Measurements from ENCODE around the gene MED12L.

MED12L gene

GRCh38 chr3:151432616-151433372, 347.3 kb downstream of the MED12L start:
- DNase-seq: no peak

DNA sequence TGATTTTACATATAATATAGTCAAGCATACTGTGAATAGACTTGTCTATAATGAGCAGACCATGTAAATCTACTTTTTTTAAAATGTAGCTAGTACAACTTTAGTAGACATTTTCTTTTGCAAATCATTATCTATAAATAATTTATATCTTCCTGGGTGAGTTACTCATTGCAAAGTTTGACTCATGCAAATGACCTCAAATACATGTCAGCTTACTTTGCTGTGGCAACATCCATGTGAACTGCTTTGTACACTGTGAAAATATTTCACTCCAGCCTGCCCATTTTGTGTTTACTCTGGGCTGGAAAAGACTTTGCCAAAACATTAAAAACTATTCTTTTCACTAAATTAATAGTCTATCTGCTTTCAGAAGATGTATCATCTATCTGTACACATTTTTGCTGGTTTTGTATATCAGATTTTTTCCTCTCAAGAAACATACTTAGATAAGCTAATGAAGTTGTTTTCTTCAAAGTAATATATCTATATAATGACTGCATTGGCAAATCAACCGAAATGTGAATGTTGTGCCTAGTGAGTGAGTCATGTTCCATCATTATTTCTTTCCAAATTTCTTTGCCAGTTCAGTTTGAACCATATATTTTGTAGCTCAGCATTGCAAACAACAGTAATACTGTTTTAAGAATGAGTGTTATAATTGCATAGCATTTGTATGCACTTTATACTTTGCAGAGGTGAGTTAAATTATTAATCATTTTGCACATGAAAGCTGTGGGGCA, 348.9 kb downstream of the MED12L start:
- no peak for DNase-seq

- no peak for DNase-seq
Observed at GRCh38 chr3:151436675-151437446, 351.4 kb downstream of the MED12L start.

DNA sequence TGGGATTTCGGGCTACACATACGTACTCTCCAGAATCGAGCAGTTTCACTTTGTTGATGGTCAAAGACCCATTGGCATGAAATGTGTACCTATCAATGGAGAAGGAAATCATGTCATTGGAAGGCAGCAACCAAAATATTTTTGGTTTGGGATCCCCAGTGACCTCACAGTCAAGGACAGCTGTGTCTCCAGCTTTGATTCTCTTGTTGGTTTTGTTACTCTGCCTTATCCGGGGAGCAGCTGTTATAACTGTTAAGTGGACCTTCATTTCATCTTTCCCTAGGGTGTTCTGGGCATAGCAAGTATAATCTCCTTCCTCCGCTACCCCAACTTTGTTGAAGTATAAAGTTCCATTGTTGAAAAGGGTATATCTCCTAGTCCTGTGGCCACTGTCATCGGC, 352.4 kb downstream of the MED12L start:
- DNase-seq: no peak

GRCh38 chr3:151439652-151440125, 354.2 kb downstream of the MED12L start:
- peak; percentile 53 for DNase-seq

DNA sequence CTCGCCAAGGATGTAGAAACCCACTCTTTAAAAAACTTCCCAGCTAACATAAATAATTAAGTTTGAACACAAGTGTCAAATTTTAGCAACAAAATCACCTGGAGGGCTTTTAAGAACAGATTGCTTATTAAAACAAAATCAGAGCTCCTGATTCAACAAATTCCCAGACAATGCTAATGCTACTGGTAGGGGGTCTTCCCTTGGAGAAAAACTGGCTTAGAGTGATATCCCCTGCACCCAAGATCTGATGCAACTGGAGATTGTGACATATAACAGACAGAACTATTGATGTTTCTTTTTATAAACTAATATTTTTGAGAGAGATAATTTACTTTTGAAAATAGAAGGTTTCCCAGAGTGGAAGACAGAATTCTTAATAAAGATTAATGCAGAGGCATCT, 355.5 kb downstream of the MED12L start:
- DNase-seq: no peak

- DNase-seq: no peak
Observed at GRCh38 chr3:151443583-151443982, 358.1 kb downstream of the MED12L start.

GRCh38 chr3:151445273-151446001, 360.0 kb downstream of the MED12L start:
- no peak for DNase-seq

GRCh38 chr3:151446002-151446340, 360.5 kb downstream of the MED12L start:
- DNase-seq: no peak

- no peak for DNase-seq
Observed at GRCh38 chr3:151452368-151452767, 366.9 kb downstream of the MED12L start.

DNA sequence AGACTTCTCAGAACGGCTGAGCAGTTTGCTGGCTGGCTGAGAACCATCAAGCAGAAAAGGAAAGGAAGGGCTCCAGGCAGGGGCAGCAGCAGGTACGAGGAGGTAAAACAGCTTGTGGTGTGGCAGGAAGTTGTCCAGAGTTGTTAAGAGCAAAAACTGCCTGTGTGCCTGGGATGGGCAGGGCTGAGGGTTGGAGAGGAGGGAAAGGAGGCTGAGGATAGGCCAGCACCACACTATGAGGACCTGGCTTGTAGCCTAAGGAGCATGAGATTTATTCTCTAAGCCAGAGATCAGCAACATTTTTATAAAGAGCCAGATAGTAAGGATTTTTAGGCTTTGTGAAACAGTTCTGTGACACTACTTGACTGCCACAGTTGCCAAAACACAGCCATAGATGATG, 367.4 kb downstream of the MED12L start:
- DNase-seq: no peak

DNA sequence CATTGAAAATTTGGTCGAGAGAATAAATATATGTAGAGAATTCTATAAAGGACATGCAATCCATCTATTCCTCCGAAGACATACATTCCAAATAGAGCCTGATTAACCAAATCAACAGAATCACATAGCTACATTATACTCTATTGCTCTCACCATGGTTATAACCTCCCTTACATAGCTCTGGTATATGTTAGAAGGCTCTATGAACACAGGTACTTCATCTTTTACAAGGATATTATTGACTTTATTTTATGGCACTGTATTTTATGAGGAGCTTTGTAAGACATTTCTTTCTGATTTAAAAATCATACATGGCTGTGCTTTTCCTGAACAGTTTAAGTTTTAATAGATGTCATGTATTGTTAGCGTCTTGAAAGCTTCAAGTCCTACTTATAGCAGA, 370.6 kb downstream of the MED12L start:
- no peak for DNase-seq

- no peak for DNase-seq
Observed at GRCh38 chr3:151459358-151459757, 373.9 kb downstream of the MED12L start.

DNA sequence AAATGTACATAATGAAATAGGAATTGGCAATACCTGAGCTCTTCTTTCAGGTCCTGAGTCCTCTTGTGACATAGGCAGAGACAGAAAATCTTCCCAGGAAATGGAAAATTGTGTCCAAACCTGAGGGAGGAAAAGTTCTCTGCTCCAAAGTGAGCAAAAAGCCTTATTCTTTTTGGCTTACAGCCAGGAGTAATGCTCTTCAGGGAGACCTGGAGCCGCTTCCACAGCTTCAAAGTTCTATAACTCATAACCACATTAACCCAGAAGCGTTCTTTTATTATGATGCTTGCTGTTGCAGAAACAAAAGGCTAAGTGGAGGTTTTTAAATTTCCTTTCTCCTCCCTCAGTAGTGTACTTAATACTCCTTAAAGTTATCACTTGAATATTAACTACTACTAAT, 374.8 kb downstream of the MED12L start:
- DNase-seq: peak; percentile 17

DNA sequence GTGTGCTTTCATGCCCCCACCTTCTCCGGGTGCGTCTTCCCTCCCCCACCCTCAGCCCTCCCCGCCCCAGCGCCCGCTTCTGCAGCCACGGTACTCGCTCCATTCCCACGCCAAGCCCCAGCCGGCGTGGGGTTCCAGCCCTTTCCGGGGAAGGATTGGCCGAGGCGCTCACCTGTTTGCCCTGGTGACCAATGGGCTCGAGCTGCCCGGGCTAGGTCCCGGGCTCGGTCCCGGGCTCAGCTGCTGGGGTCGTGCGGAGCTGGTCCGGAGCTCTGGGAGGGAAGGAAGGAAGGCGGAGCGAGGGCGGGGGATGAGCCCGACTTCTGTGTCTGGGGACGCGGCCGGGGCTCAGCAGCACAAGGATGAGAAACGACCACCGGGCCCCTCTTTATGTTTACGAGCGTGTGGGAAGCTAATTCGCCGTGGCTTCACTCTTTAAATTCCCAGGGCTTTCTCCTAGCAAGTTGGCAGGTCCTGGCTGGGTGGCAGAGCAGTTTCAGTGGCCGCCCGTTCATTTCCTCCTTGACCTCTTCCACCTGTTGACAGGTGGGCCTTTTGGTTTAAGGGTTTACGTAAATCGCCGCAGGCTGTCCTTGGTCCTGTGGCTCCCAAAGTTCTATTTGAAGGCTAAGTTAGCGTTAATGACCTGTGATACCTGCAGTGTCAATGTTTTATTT, 375.4 kb downstream of the MED12L start, which contains the start of gene IGSF10:
TSS of gene IGSF10 (minus strand) at position 288 of the 677 bp plus-strand sequence. CDS start 2,352 bp downstream, outside the sequence.
- DNase-seq: peak; percentile 60

GRCh38 chr3:151462278-151462780, 376.9 kb downstream of the MED12L start:
- no peak for DNase-seq

DNA sequence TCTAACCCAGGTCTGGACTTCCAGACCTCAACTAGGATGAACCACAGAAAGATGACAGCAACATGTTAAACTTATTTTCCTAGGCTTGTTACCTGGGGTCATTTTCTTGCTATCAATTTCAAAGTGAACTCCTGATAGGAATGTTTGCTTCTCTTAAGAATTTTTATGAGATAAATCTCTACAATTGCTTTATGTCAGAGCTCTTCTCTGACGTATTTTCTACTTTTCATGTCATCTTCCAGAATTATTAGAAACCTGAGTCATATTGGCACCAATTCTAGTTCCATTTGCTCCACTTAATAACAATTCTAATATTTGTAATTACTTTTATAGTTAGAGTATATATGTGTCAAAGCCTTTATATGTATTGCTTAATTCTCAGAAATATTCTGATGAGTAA, 377.5 kb downstream of the MED12L start:
- no peak for DNase-seq

DNA sequence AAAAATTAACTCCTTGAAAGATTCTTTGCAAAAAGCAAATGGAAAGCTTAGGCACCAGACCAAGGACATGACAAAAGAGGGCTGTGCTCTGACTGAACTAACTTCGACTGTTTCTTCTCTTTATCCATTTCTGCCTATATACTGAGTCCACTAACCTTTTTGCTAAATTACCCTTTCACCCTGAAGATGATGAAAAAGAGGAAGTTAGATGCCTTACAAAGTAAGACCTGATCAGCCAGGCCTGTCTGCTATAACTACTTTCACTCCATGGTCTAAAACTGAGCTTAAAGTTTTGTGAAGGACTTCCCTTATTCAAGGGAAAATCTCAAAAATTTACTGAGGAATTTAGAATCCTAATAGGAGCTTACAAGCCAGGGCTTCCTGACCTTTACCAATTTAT, 381.6 kb downstream of the MED12L start:
- no peak for DNase-seq

DNA sequence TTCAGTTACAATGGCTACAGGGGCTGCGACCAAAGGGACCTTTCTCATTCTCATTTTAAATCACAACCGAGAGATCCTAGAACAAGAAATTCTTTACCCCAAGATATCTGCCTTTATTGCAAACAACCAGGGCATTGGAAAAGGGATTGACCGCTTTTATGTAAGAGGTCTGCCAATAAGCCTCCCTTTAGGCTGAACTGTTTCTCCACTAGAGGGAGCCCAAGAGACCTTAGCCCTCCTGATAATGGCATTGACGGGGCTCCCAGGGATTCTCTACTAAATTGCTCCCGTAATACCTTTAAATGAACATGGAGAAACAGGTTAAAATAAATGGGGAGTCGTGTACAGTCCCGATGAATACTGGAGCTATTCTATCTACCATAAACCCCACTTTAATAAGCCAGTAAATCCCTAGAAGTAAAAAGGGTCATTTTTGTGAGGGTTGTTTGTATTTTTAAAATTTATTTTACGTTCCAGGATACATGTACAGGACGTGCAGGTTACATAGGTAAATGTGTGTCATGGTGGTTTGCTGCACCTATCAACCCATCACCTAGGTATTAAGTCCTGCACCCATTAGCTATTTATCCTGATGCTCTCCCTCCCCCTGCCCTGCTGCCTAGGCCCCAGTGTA, 382.9 kb downstream of the MED12L start:
- DNase-seq: peak; percentile 17

- DNase-seq: no peak
Observed at GRCh38 chr3:151476344-151477018, 391.0 kb downstream of the MED12L start.

Measured in retina (tissue), 1 donor.